GM19099 (cell line): ENCODE measurements around the gene CTDP1.

Experiments
- POLR2A ChIP-seq: IDR thresholded peaks from 3 replicates; pipeline ENCODE4 v1.6.1; 2011; ENCODE audit warnings: low read depth; ENCODE audit not compliant: insufficient read length; ENCODE audit errors: extremely low read depth

CTDP1 gene

GRCh38 chr18:79718878-79719477 lies 39.4 kb downstream of the CTDP1 start:
- TF ChIP-seq POLR2A = no peak

- TF ChIP-seq POLR2A = no peak
Measured at GRCh38 chr18:79720359-79720733, 40.7 kb downstream of the CTDP1 start.

GRCh38 chr18:79723036-79723435 lies 43.4 kb downstream of the CTDP1 start:
- no peak for TF ChIP-seq POLR2A

GRCh38 chr18:79723628-79724027 lies 44.0 kb downstream of the CTDP1 start:
- no peak for TF ChIP-seq POLR2A

- TF ChIP-seq POLR2A = no peak
Measured at GRCh38 chr18:79724299-79725080, 44.9 kb downstream of the CTDP1 start.

DNA sequence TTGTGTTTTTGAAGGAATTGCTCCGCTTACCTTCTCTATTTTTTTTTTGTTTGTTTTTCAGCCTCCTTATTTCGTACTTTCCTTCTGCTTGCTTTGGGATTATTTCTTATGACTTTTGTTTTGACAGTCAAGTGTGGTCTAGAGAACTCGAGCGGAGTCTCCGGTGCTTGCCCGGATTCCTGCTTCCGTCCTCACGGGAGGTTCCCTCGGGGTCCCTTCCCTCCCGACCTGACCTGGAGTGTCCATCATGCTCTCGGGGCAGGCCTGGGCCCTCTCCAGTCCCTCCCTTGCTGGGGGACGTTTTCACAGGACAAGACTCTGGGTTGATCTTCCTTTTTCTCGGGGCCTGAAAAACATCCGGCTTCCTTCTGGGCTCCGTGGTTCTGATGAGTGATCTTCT lies 45.9 kb downstream of the CTDP1 start:
- TF ChIP-seq POLR2A = no peak

DNA sequence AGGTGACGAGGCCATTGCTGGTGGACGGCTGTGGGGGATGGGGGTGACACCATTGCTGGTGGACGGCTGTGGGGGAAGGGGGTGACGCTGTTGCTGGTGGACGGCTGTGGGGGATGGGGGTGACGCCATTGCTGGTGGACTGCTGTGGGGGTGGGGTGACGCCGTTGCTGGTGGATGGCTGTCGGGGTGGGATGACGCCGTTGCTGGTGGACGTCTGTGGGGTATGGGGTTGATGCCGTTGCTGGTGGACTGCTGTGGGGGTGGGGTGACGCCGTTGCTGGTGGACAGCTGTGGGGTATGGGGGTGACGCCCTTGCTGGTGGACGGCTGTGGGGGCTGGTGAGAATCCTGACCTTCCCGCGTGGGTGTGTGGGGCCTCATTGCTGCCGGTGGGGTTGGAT lies 47.1 kb downstream of the CTDP1 start:
- no peak for TF ChIP-seq POLR2A

GRCh38 chr18:79727211-79727610 lies 47.6 kb downstream of the CTDP1 start:
- TF ChIP-seq POLR2A = no peak

- TF ChIP-seq POLR2A = no peak
Measured at GRCh38 chr18:79728931-79729586, 49.5 kb downstream of the CTDP1 start.

- no peak for TF ChIP-seq POLR2A
Measured at GRCh38 chr18:79729611-79730010, 50.0 kb downstream of the CTDP1 start.

DNA sequence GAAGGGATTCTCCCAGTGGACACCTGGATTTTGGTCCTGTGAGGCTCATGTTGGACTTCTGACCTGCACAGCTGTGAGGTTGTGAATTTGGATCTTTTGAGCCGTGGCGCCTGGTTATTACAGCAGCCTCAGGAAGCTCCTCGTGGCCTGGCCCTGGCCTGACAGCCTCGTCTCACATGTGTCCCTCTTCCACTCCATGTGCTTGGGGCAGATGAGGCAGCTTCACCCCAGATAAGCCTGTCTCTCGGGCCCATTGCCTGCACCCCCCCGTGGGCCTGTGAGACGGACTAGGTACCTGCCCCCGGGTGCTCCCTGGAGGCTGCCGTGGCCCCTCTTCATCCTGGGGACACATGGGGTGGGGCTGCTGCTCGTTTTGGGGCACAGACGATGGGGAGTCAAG lies 51.2 kb downstream of the CTDP1 start:
- no peak for TF ChIP-seq POLR2A

DNA sequence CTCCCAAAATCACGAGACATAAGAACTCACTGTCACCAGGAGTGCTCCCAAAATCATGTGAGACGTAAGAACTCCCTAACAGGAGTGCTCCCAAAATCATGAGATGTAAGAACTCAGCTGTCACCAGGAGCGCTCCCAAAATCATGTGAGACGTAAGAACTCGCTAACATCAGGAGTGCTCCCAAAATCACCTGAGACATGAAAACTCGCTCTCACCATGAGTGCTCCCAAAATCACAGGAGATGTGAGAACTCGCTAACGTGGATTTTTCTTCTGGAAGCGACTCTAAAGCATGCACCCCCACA lies 53.1 kb downstream of the CTDP1 start:
- no peak for TF ChIP-seq POLR2A

DNA sequence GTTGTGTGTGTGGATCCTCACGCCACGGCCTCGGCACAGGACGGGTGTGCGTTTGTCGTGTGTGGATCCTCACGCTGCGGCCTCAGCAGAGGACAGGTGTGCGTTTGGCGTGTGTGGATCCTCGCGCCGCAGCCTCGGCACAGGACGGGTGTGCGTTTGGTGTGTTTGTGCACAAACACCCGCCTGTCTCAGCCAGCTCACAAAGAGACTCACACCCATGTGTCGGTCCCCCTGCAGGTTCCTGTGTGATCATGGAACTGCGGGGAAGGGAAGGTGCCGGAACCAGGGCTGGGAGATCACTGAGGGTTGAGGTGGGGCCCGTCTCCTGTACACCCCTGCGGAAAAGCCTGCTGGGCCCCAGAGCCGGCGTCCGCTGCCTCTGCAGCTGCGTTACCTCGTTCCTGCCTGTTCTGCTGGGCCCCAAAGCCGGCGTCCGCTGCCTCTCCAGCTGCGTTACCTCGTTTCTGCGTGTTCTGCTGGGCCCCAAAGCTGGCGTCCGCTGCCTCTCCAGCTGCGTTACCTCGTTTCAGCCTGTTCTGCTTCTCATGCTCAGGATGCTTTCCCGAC lies 53.6 kb downstream of the CTDP1 start:
- no peak for TF ChIP-seq POLR2A

DNA sequence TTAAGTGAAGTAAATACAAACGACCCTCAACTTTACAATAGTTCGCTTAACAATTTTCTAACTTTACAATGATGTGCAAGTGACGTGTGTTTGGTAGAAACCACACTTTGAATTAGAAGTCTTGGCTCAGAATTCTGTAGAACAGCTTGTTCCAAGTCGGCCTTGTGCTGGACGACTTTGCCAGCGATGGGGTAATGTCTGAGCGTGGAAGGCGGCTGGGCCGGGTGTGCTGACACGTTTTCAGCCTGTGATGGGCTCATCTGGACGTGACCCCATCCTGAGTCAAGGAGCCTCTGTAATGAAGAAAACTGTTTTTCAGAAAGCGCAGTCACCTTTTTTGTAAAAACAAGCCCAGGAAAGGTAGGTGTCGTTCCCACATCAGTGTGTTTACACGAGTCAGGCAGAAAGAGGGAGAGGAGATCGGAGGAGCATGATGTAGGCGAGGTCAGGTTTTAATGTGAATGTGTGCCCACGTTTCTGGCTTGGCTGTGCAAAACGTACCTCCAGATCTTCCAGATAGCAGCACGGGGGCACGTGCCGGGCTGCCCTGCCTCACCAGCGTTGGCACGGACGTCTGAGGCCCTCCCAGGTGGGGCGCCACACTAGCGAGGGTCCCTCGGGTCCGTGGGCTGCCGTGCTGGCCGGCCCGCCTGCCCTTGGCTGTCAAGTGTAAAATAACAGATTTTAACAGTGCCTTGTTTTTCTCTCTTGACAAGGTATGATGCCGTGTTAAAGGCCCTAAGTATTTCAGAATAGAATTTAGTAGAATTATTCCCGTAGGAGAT lies 54.6 kb downstream of the CTDP1 start:
- TF ChIP-seq POLR2A = no peak

DNA sequence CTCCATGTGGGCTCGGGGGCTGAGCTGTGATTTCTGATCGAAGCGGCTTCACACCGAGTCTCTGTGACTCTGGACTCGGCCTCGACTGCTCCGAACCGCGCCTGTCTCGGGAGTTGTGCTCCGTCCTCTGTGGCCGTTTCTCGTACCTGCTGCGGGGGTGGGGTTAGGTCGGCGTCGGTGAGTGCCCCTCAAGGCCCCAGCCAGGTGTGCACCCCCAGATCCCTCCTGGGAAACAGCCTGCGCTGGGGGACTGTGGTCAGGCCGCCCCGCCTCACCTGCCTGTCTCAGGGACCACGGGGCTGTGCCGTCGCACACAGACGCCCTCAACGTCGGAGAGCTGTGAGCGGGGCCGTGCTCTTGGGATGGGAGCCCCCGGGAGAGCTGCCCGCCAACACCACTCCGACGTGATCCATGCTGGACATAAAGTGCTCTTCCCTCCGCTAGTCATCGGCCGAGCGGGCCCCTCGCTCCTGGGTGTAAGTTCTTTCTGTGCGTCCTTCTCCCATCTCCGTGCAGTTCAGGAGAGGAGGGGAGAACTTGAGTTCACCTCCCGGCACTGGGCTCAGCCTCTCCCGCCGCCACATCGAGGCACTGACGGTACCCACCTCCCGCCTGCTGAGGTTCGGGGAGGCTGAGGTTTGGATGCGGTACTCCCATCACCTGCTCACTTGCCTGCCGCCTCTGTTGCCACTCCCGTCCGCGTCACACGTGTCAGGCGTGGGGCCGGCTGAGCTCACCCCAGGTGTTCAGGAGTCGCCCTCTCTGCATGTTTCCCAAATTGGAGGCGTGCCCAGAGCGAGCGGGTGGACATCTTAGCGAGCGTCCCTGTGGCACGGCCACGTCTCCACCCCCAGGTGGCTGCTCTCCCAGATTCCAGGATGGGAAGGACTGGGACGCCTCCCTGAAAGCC lies 55.7 kb downstream of the CTDP1 start:
- no peak for TF ChIP-seq POLR2A

GRCh38 chr18:79736230-79736629 lies 56.6 kb downstream of the CTDP1 start:
- TF ChIP-seq POLR2A = no peak
